Activated CD8-positive, alpha-beta memory T cell treated with anti-CD3 and anti-CD28 coated beads, Interleukin-2, amount 50 U/mL, for 4 hours (primary cell): Measurements from ENCODE around the gene ADGRD1.
A peak's percentile ranks its signal among the peaks of the same experiment; 100 is the strongest.
"Not testable (repeated sequence)": the region's sequence is repeated elsewhere in the genome, so short reads cannot be mapped to it uniquely, and the experiment has no call there.

Experiments used
- DNase-seq: peaks from one replicate; pipeline ENCODE4 v3.0.0-alpha.2; 2020

The ADGRD1 gene

GRCh38 chr12:131060011-131060703 lies 106.5 kb downstream of the ADGRD1 start:
- no peak for DNase-seq

GRCh38 chr12:131061041-131061806 lies 107.5 kb downstream of the ADGRD1 start:
- DNase-seq: no peak

GRCh38 chr12:131063413-131063812 lies 109.7 kb downstream of the ADGRD1 start:
- no peak for DNase-seq

GRCh38 chr12:131063960-131064359 lies 110.3 kb downstream of the ADGRD1 start:
- no peak for DNase-seq

- DNase-seq: no peak
Measured at GRCh38 chr12:131065279-131065678, 111.6 kb downstream of the ADGRD1 start.

GRCh38 chr12:131065801-131066200 lies 112.1 kb downstream of the ADGRD1 start:
- DNase-seq: no peak

GRCh38 chr12:131066207-131066885 lies 112.6 kb downstream of the ADGRD1 start:
- no peak for DNase-seq

GRCh38 chr12:131066886-131067490 lies 113.3 kb downstream of the ADGRD1 start:
- DNase-seq: no peak

- no peak for DNase-seq
Measured at GRCh38 chr12:131067981-131068851, 114.5 kb downstream of the ADGRD1 start.

- DNase-seq: not testable (repeated sequence)
Measured at GRCh38 chr12:131068926-131069720, 115.4 kb downstream of the ADGRD1 start.

GRCh38 chr12:131070136-131070535 lies 116.4 kb downstream of the ADGRD1 start:
- peak; percentile 10 for DNase-seq

- DNase-seq: not testable (repeated sequence)
Measured at GRCh38 chr12:131070668-131071067, 117.0 kb downstream of the ADGRD1 start.

- DNase-seq: peak; percentile 7
Measured at GRCh38 chr12:131071234-131071820, 117.6 kb downstream of the ADGRD1 start.

GRCh38 chr12:131071950-131072349 lies 118.2 kb downstream of the ADGRD1 start:
- DNase-seq: peak; percentile 2

GRCh38 chr12:131072451-131073230 lies 118.9 kb downstream of the ADGRD1 start:
- peak; percentile 7 for DNase-seq

- no peak for DNase-seq
Measured at GRCh38 chr12:131074221-131075083, 120.7 kb downstream of the ADGRD1 start.

GRCh38 chr12:131075194-131075593 lies 121.5 kb downstream of the ADGRD1 start:
- no peak for DNase-seq

- peak; percentile 7 for DNase-seq
Measured at GRCh38 chr12:131075611-131076010, 121.9 kb downstream of the ADGRD1 start.

GRCh38 chr12:131076296-131076695 lies 122.6 kb downstream of the ADGRD1 start:
- no peak for DNase-seq
